Gastrocnemius medialis (tissue), 4 donors: ENCODE data around the gene NCAPH2. TPM values are rescaled to one million over a fixed set of nuclear protein-coding genes. Genes with fewer than 3 reads are reported as not detected.

ENCODE experiments used
- ATAC-seq, 2 donors: fragments of 150-250 bp; one replicate each; pipeline ENCODE4 v1.9.1; 2016
- DNase-seq, 2 donors: peaks; one replicate each; pipeline ENCODE4 v3.0.0-alpha.2; 2019
- H3K27ac ChIP-seq, 4 donors: fragments of 200-600 bp; sonication (generic); 1 replicate in 1 of 4; 2 replicates in 3 of 4; pipeline ENCODE4 v1.5.1; 2016 to 2018; ENCODE audit warnings: mild to moderate bottlenecking in 2 of 4, moderate library complexity in 1 of 4
- H3K27me3 ChIP-seq, 3 donors: fragments of 200-600 bp; sonication (generic) in 2 of 3; 1 replicate in 1 of 3; 2 replicates in 2 of 3; pipeline versions ENCODE4 v1.5.1 to v1.6.0; 2016 to 2019; ENCODE audit warnings: mild to moderate bottlenecking in 1 of 3, moderate library complexity in 1 of 3
- H3K36me3 ChIP-seq, 2 donors: fragments of 200-600 bp; sonication (generic) in 1 of 2; one replicate each; pipeline ENCODE4 v1.5.1; 2017 to 2018
- H3K4me1 ChIP-seq, 2 donors: fragments of 200-600 bp; sonication (generic) in 1 of 2; one replicate each; pipeline ENCODE4 v1.5.1; 2016 to 2017; ENCODE audit warnings: mild to moderate bottlenecking in 2 of 2
- H3K4me3 ChIP-seq, 4 donors: fragments of 200-600 bp; sonication (generic) in 3 of 4; 1 replicate in 1 of 4; 2 replicates in 3 of 4; pipeline ENCODE4 v1.5.1; 2016 to 2019; ENCODE audit warnings: mild to moderate bottlenecking in 2 of 4
- H3K9me3 ChIP-seq, 3 donors: fragments of 200-600 bp; sonication (generic) in 2 of 3; 1 replicate in 1 of 3; 2 replicates in 2 of 3; pipeline ENCODE4 v1.5.1; 2016 to 2019
- POLR2A ChIP-seq, 2 donors: fragments of 450-650 bp; IDR thresholded peaks; one replicate each; pipeline ENCODE4 v1.6.1; 2017; ENCODE audit warnings: antibody characterized with exemption in 2 of 2, mild to moderate bottlenecking in 2 of 2, moderate library complexity in 2 of 2
- in situ Hi-C, 4 donors: fragments of 200-750 bp; cut with MboI; loops; one replicate each; pipeline versions ENCODE4 v1.15.0 to v1.8.0; 2017; ENCODE audit warnings: low sequenced_read_pairs in 4 of 4
- intact Hi-C: fragments of 100-400 bp; cut with DNase I; formaldehyde crosslinking; loops from one replicate; pipeline ENCODE4 v1.15.1; 2023; ENCODE audit warnings: low total_unique reads
- total RNA-seq, 4 donors: library from RNA; depleted of rRNA; stranded (reverse); fragments of >200 nt; gene quantifications; one replicate each; pipeline versions ENCODE4 v1.1.0 to v1.2.3, GENCODE V29; 2016
- TF ChIP-seq, protein P1 (sequence below), 5 experiments: fragments of 450-650 bp in 3 of 5; fragments of 200-600 bp in 2 of 5; sonication (generic) in 2 of 5; IDR thresholded peaks in 4 of 5; conservative IDR thresholded peaks in 1 of 5; 1 replicate in 4 of 5; 2 replicates in 1 of 5; pipeline ENCODE4 v1.5.1; 2016 to 2019; ENCODE audit warnings: antibody characterized with exemption in 5 of 5, mild to moderate bottlenecking in 3 of 5, moderate library complexity in 3 of 5

Gene NCAPH2
- total RNA-seq, 4 donors from 2014 or later, result 19.0 to 29.3 (median 23.4) TPM

GRCh38 chr22:50497093-50497492 lies 10.9 kb upstream of the NCAPH2 start:
- Histone ChIP-seq H3K9me3 (no peaks in the 10 kb centered on the region), H3K36me3 (no peaks in the 10 kb centered on the region), H3K4me3 (no peak overlapping the region), H3K27ac (no peak overlapping the region), H3K4me1 (no peaks in the 10 kb centered on the region), H3K27me3 (no peaks in the 10 kb centered on the region)
- ATAC-seq (no peak), DNase-seq (no peak)
- in situ Hi-C loops (loop anchor here in 1 of 4 donors (10.0 kb wide), 1 partner anchor 112 kb away; no protein-coding TSS in a partner anchor), intact Hi-C loops (no loop called here)
- TF ChIP-seq, protein P1, sequence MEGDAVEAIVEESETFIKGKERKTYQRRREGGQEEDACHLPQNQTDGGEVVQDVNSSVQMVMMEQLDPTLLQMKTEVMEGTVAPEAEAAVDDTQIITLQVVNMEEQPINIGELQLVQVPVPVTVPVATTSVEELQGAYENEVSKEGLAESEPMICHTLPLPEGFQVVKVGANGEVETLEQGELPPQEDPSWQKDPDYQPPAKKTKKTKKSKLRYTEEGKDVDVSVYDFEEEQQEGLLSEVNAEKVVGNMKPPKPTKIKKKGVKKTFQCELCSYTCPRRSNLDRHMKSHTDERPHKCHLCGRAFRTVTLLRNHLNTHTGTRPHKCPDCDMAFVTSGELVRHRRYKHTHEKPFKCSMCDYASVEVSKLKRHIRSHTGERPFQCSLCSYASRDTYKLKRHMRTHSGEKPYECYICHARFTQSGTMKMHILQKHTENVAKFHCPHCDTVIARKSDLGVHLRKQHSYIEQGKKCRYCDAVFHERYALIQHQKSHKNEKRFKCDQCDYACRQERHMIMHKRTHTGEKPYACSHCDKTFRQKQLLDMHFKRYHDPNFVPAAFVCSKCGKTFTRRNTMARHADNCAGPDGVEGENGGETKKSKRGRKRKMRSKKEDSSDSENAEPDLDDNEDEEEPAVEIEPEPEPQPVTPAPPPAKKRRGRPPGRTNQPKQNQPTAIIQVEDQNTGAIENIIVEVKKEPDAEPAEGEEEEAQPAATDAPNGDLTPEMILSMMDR (IDR thresholded peaks at IDR 0.05 in 4 of 5, conservative IDR thresholded peaks at IDR 0.05 in 1 of 5), result no peak
- no peak for TF ChIP-seq POLR2A (IDR thresholded peaks at IDR 0.05)

GRCh38 chr22:50498322-50498890 lies 9.6 kb upstream of the NCAPH2 start:
- in situ Hi-C loops, result loop anchor here in 1 of 4 donors (10.0 kb wide), 1 partner anchor 114 kb away; no protein-coding TSS in a partner anchor
- no peaks in the 10 kb centered on the region for H3K27me3 ChIP-seq
- H3K4me3 ChIP-seq, result no peak overlapping the region
- DNase-seq (no peak), ATAC-seq (peak; percentile 47 to 51)
- H3K27ac ChIP-seq, result no peak overlapping the region
- intact Hi-C loops, result no loop called here
- no peaks in the 10 kb centered on the region for H3K4me1 ChIP-seq
- TF ChIP-seq, protein P1 (IDR thresholded peaks at IDR 0.05 in 4 of 5, conservative IDR thresholded peaks at IDR 0.05 in 1 of 5), result peak in 3 of 5 experiments; percentile 27 to 49 (median 36)
- no peak for TF ChIP-seq POLR2A (IDR thresholded peaks at IDR 0.05)
- H3K36me3 ChIP-seq, result peaks cover 0 to 12% of the 10 kb centered on the region in 2 donors
- no peaks in the 10 kb centered on the region for H3K9me3 ChIP-seq

DNA sequence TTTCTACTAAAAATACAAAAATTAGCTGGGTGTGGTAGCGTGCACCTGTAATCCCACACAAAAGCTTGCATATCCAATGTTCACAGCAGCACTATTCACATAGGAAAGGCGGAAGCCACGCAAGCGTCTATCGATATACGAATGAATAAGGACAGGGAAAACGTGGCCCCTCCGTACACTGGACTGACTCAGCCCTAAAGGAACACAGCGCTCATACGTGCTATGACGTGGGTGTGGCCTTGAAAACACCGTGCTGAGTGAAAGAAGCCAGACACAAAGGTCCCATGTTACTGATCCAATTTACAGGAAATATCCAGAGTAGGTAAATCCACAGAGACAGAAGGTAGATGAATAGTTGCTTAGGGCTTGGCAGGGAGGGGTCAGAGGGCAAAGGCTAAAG lies 7.6 kb upstream of the NCAPH2 start:
- Histone ChIP-seq H3K4me1 (no peaks in the 10 kb centered on the region), H3K4me3 (no peak overlapping the region), H3K36me3 (peaks cover 0 to 25% of the 10 kb centered on the region in 2 donors), H3K27ac (no peak overlapping the region), H3K27me3 (no peaks in the 10 kb centered on the region), H3K9me3 (no peaks in the 10 kb centered on the region)
- DNase-seq (no peak), ATAC-seq (no peak)
- intact Hi-C loops, result loop anchor here (10.0 kb wide), 1 partner anchor 646 kb away; the partner anchor contains the start of gene ZBED4
- in situ Hi-C loops, result no loop called here
- TF ChIP-seq, protein P1 (IDR thresholded peaks at IDR 0.05 in 4 of 5, conservative IDR thresholded peaks at IDR 0.05 in 1 of 5), result no peak
- no peak for TF ChIP-seq POLR2A (IDR thresholded peaks at IDR 0.05)

DNA sequence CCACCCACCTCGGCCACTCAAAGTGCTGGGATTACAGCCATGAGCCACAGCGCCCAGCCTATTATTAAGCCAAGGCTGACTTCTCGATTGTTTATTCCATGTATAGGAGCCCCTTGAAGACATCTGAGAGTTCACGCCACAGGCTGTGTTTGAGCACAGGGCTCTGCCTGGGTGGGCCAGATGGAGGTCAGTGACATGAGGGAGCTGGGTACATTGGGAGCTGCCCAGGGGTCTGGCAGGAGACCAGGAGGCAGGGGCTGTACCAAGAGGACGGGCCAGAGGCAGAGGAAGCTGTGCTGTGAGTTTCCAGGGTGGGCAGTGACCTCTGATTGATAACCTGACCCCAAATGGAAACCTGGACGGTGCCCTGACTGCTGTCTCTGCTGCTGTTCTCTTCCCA lies 5.9 kb upstream of the NCAPH2 start:
- Histone ChIP-seq H3K36me3 (peaks cover 0 to 31% of the 10 kb centered on the region in 2 donors), H3K4me3 (no peak overlapping the region), H3K27me3 (no peaks in the 10 kb centered on the region), H3K4me1 (peaks cover 6 to 11% of the 10 kb centered on the region in 2 donors), H3K27ac (no peak overlapping the region), H3K9me3 (no peaks in the 10 kb centered on the region)
- intact Hi-C loops, result loop anchor here (10.0 kb wide), 1 partner anchor 647 kb away; the partner anchor contains the start of gene ZBED4
- in situ Hi-C loops, result no loop called here
- DNase-seq (no peak), ATAC-seq (no peak)
- TF ChIP-seq, protein P1 (IDR thresholded peaks at IDR 0.05 in 4 of 5, conservative IDR thresholded peaks at IDR 0.05 in 1 of 5), result no peak
- TF ChIP-seq POLR2A (IDR thresholded peaks at IDR 0.05), result no peak
